ENCODE measurements around the gene NANS.

Gene NANS

GRCh38 chr9:98054376-98054951 lies 2.1 kb upstream of the NANS start:
- Histone ChIP-seq H3K4me1 (ENCODE audit: low read depth, poor library complexity, severe bottlenecking) (peaks cover 20% of the 10 kb centered on the region), H3K36me3 (ENCODE audit: insufficient read depth) (no peaks in the 10 kb centered on the region), H4K20me1 (ENCODE audit: insufficient read depth) (no peaks in the 10 kb centered on the region), H3K9ac (no peak overlapping the region), H3K4me3 (IDR thresholded peaks at IDR 0.05; ENCODE audit: insufficient read depth, low read depth, low read length) (no peak overlapping the region), H3K27ac (no peak overlapping the region), H3K79me2 (ENCODE audit: insufficient read depth, low read depth) (peaks cover 26% of the 10 kb centered on the region; the same call in 1 of the 2 replicates), H3K4me2 (no peak overlapping the region), H2AFZ (ENCODE audit: low read depth) (no peak overlapping the region), H3K27me3 (ENCODE audit: insufficient read depth, low read depth) (no peaks in the 10 kb centered on the region)
- TF ChIP-seq CTCF (conservative IDR thresholded peaks at IDR 0.05; ENCODE audit: low read depth, low read length): no peak

GRCh38 chr9:98057138-98057799 lies 737 bp downstream of the NANS start:
- Histone ChIP-seq H3K4me2 (peak overlapping the region; percentile 92), H3K79me2 (ENCODE audit: insufficient read depth, low read depth) (peaks cover 31% of the 10 kb centered on the region; the same call in 1 of the 2 replicates), H3K36me3 (ENCODE audit: insufficient read depth) (no peaks in the 10 kb centered on the region), H3K4me1 (ENCODE audit: low read depth, poor library complexity, severe bottlenecking) (peaks cover 20% of the 10 kb centered on the region), H2AFZ (ENCODE audit: low read depth) (peak overlapping the region; percentile 78), H3K4me3 (IDR thresholded peaks at IDR 0.05; ENCODE audit: insufficient read depth, low read depth, low read length) (peak overlapping the region; percentile 52), H3K27me3 (ENCODE audit: insufficient read depth, low read depth) (no peaks in the 10 kb centered on the region), H3K9ac (peak overlapping the region; percentile 86), H4K20me1 (ENCODE audit: insufficient read depth) (no peaks in the 10 kb centered on the region), H3K27ac (peak overlapping the region; percentile 79)
- no peak for TF ChIP-seq CTCF (conservative IDR thresholded peaks at IDR 0.05; ENCODE audit: low read depth, low read length)

- H3K79me2 ChIP-seq (ENCODE audit: insufficient read depth, low read depth): peaks cover 28% of the 10 kb centered on the region; the same call in 1 of the 2 replicates
- no peak overlapping the region for H3K9ac ChIP-seq
These were observed 5.6 kb downstream of the NANS start for GRCh38 chr9:98062161-98062560.

GRCh38 chr9:98064623-98065392 lies 8.3 kb downstream of the NANS start:
- H3K36me3 ChIP-seq (ENCODE audit: insufficient read depth): no peaks in the 10 kb centered on the region
- TF ChIP-seq CTCF (conservative IDR thresholded peaks at IDR 0.05; ENCODE audit: low read depth, low read length): no peak
- no peak overlapping the region for H2AFZ ChIP-seq (ENCODE audit: low read depth)
- no peak overlapping the region for H3K4me3 ChIP-seq (IDR thresholded peaks at IDR 0.05; ENCODE audit: insufficient read depth, low read depth, low read length)
- H3K9ac ChIP-seq: no peak overlapping the region
- peaks cover 16% of the 10 kb centered on the region for H3K4me1 ChIP-seq (ENCODE audit: low read depth, poor library complexity, severe bottlenecking)
- no peaks in the 10 kb centered on the region for H3K27me3 ChIP-seq (ENCODE audit: insufficient read depth, low read depth)
- no peak overlapping the region for H3K4me2 ChIP-seq
- no peak overlapping the region for H3K27ac ChIP-seq
- 0 out of 2 replicates have a peak, but pooled peaks cover 10% of the 10 kb centered on the region for H3K79me2 ChIP-seq (ENCODE audit: insufficient read depth, low read depth)
- H4K20me1 ChIP-seq (ENCODE audit: insufficient read depth): no peaks in the 10 kb centered on the region

More at GRCh38 chr9:98062161-98062560, 5.6 kb downstream of the NANS start:
- Histone ChIP-seq H4K20me1 (ENCODE audit: insufficient read depth) (no peaks in the 10 kb centered on the region), H3K4me1 (ENCODE audit: low read depth, poor library complexity, severe bottlenecking) (peaks cover 28% of the 10 kb centered on the region), H2AFZ (ENCODE audit: low read depth) (no peak overlapping the region), H3K27me3 (ENCODE audit: insufficient read depth, low read depth) (no peaks in the 10 kb centered on the region), H3K36me3 (ENCODE audit: insufficient read depth) (no peaks in the 10 kb centered on the region), H3K4me3 (IDR thresholded peaks at IDR 0.05; ENCODE audit: insufficient read depth, low read depth, low read length) (no peak overlapping the region), H3K4me2 (no peak overlapping the region), H3K27ac (no peak overlapping the region)
- no peak for TF ChIP-seq CTCF (conservative IDR thresholded peaks at IDR 0.05; ENCODE audit: low read depth, low read length)
